ENCODE results near the gene PCDHA1.
A peak's percentile ranks its signal among the peaks of the same experiment; 100 is the strongest.

PCDHA1 gene

DNA sequence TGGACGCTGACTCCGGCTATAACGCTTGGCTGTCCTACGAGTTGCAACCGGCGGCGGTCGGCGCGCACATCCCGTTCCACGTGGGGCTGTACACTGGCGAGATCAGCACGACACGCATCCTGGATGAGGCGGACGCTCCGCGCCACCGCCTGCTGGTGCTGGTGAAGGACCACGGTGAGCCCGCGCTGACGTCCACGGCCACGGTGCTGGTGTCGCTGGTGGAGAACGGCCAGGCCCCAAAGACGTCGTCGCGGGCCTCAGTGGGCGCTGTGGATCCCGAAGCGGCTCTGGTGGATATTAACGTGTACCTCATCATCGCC lies 91.3 kb downstream of the PCDHA1 start:
- DNase-seq (no peak), ATAC-seq (ENCODE audit: insufficient read depth, low read depth) (no peak)
- Histone ChIP-seq H3K9ac (ENCODE audit: low read depth, low read length) (no peak overlapping the region), H3K27ac (ENCODE audit: low read length) (no peak overlapping the region), H4K20me1 (ENCODE audit: insufficient read depth, low read length) (no peaks in the 10 kb centered on the region), H3K4me2 (ENCODE audit: insufficient read depth, low read length) (no peak overlapping the region), H3K79me2 (ENCODE audit: insufficient read depth, low read length) (no peaks in the 10 kb centered on the region), H3K27me3 (ENCODE audit: insufficient read depth, low read length, poor library complexity) (peaks cover 2% of the 10 kb centered on the region), H3K36me3 (ENCODE audit: insufficient read depth, low read length) (no peaks in the 10 kb centered on the region), H3K4me1 (ENCODE audit: insufficient read depth, low read length) (no peaks in the 10 kb centered on the region), H2AFZ (ENCODE audit: low read depth, low read length) (no peak overlapping the region), H3K4me3 (ENCODE audit: low read depth in 1 of 2, low read length in 2 of 2) (no peak overlapping the region), H3K9me3 (ENCODE audit: insufficient read depth, low read length, severe bottlenecking) (no peaks in the 10 kb centered on the region)
- no peak for TF ChIP-seq EZH2 (IDR thresholded peaks at IDR 0.05; ENCODE audit: borderline replicate concordance, low read depth, low read length, severe bottlenecking)
- TF ChIP-seq, protein P1, sequence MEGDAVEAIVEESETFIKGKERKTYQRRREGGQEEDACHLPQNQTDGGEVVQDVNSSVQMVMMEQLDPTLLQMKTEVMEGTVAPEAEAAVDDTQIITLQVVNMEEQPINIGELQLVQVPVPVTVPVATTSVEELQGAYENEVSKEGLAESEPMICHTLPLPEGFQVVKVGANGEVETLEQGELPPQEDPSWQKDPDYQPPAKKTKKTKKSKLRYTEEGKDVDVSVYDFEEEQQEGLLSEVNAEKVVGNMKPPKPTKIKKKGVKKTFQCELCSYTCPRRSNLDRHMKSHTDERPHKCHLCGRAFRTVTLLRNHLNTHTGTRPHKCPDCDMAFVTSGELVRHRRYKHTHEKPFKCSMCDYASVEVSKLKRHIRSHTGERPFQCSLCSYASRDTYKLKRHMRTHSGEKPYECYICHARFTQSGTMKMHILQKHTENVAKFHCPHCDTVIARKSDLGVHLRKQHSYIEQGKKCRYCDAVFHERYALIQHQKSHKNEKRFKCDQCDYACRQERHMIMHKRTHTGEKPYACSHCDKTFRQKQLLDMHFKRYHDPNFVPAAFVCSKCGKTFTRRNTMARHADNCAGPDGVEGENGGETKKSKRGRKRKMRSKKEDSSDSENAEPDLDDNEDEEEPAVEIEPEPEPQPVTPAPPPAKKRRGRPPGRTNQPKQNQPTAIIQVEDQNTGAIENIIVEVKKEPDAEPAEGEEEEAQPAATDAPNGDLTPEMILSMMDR (IDR thresholded peaks at IDR 0.05; ENCODE audit: borderline replicate concordance, extremely low read depth, low read length, poor library complexity, severe bottlenecking), result no peak

DNA sequence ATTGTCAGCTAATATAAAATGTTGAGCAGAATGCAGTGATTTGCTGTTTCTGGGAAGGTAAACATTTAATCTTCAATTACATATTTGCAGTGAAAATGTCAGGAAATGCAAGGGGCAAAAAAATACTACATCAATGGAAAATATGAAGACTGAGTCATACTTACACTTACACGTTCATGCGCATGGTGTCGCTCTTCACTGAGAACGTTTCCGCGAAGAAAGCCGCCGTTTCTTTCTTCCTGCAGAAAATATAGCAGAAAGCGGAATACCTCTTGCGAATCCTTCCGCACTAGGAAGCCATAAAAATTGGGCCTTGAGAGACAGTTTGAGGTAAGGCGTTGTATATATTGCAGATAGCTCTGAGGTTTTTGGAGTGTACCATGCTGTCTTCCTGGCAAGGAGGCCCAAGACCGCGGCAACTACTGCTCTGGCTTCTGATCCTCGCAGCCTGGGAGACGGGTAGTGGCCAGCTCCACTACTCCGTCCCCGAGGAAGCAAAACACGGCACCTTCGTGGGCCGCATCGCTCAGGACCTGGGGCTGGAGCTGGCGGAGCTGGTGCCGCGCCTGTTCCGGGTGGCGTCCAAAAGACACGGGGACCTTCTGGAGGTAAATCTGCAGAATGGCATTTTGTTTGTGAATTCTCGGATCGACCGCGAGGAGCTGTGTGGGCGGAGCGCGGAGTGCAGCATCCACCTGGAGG lies 96.1 kb downstream of the PCDHA1 start, which contains the start of gene PCDHA13:
PCDHA13 (plus strand) TSS at position 236 of the 702 bp plus-strand sequence; CDS start at position 381, 145 bp downstream.
- no peak within 1 kb of the TSS for H3K27ac ChIP-seq (ENCODE audit: low read length)
- ATAC-seq (ENCODE audit: insufficient read depth, low read depth) (no peak), DNase-seq (no peak)
- H3K9me3 ChIP-seq (ENCODE audit: insufficient read depth, low read length, severe bottlenecking), result no peaks in the 10 kb centered on the region
- no peak within 1 kb of the TSS for H3K4me3 ChIP-seq (ENCODE audit: low read depth in 1 of 2, low read length in 2 of 2)
- H3K27me3 ChIP-seq (ENCODE audit: insufficient read depth, low read length, poor library complexity), result peaks cover 2% of the 10 kb centered on the region
- H3K4me1 ChIP-seq (ENCODE audit: insufficient read depth, low read length), result no peaks in the 10 kb centered on the region
- no peak for TF ChIP-seq EZH2 (IDR thresholded peaks at IDR 0.05; ENCODE audit: borderline replicate concordance, low read depth, low read length, severe bottlenecking)
- TF ChIP-seq, protein P1 (IDR thresholded peaks at IDR 0.05; ENCODE audit: borderline replicate concordance, extremely low read depth, low read length, poor library complexity, severe bottlenecking), result no peak
- no peaks in the 10 kb centered on the region for H3K36me3 ChIP-seq (ENCODE audit: insufficient read depth, low read length)
- no peak within 1 kb of the TSS for H3K4me2 ChIP-seq (ENCODE audit: insufficient read depth, low read length)
- H4K20me1 ChIP-seq (ENCODE audit: insufficient read depth, low read length), result no peaks in the 10 kb centered on the region
- no peak within 1 kb of the TSS for H3K9ac ChIP-seq (ENCODE audit: low read depth, low read length)
- no peaks in the 10 kb centered on the region for H3K79me2 ChIP-seq (ENCODE audit: insufficient read depth, low read length)
- H2AFZ ChIP-seq (ENCODE audit: low read depth, low read length), result no peak within 1 kb of the TSS

DNA sequence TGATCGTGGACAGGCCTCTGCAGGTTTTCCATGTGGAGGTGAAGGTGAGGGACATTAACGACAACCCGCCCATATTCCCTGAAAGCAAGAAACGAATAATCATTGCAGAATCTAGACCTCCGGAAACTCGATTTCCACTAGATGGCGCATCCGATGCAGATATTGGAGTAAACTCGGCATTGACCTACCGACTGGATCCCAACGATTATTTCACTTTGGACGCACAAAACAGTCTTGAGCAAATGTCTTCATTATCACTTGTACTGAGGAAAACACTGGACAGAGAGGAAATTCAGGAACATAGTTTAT lies 96.6 kb downstream of the PCDHA1 start:
- TF ChIP-seq EZH2 (IDR thresholded peaks at IDR 0.05; ENCODE audit: borderline replicate concordance, low read depth, low read length, severe bottlenecking), result no peak
- TF ChIP-seq, protein P1 (IDR thresholded peaks at IDR 0.05; ENCODE audit: borderline replicate concordance, extremely low read depth, low read length, poor library complexity, severe bottlenecking), result peak; percentile 47
- no peak overlapping the region for H3K27ac ChIP-seq (ENCODE audit: low read length)
- H3K9me3 ChIP-seq (ENCODE audit: insufficient read depth, low read length, severe bottlenecking), result no peaks in the 10 kb centered on the region
- peaks cover 2% of the 10 kb centered on the region for H3K27me3 ChIP-seq (ENCODE audit: insufficient read depth, low read length, poor library complexity)
- no peaks in the 10 kb centered on the region for H4K20me1 ChIP-seq (ENCODE audit: insufficient read depth, low read length)
- H3K4me3 ChIP-seq (ENCODE audit: low read depth in 1 of 2, low read length in 2 of 2), result no peak overlapping the region
- no peaks in the 10 kb centered on the region for H3K79me2 ChIP-seq (ENCODE audit: insufficient read depth, low read length)
- H3K4me2 ChIP-seq (ENCODE audit: insufficient read depth, low read length), result no peak overlapping the region
- H3K4me1 ChIP-seq (ENCODE audit: insufficient read depth, low read length), result no peaks in the 10 kb centered on the region
- no peak overlapping the region for H2AFZ ChIP-seq (ENCODE audit: low read depth, low read length)
- no peak overlapping the region for H3K9ac ChIP-seq (ENCODE audit: low read depth, low read length)
- H3K36me3 ChIP-seq (ENCODE audit: insufficient read depth, low read length), result no peaks in the 10 kb centered on the region
- DNase-seq (no peak), ATAC-seq (ENCODE audit: insufficient read depth, low read depth) (no peak)

Measured in DND-41 (cell line).